K562 (cell line): ENCODE data around the gene ATP6V1F. TPM values are rescaled to one million over a fixed set of nuclear protein-coding genes. Genes with fewer than 3 reads are reported as not detected.

Source experiments
- BCOR ChIP-seq: fragments of 450-650 bp; IDR thresholded peaks from 2 replicates; pipeline ENCODE4 v1.6.1; 2016
- FOXJ3 ChIP-seq: sonication (generic); formaldehyde crosslinking; IDR thresholded peaks from 2 replicates; pipeline ENCODE4 v1.4.0; 2020; ENCODE audit warnings: mild to moderate bottlenecking, missing genetic modification reagents
- HIVEP1 ChIP-seq: fragments of 250-450 bp; sonication (Bioruptor Pico); IDR thresholded peaks from 2 replicates; pipeline ENCODE4 v1.4.0; 2020; ENCODE audit warnings: mild to moderate bottlenecking
- KAT8 ChIP-seq: fragments of 450-650 bp; IDR thresholded peaks from 2 replicates; pipeline ENCODE4 v1.6.1; 2016; ENCODE audit warnings: low read depth, mild to moderate bottlenecking
- MED1 ChIP-seq: sonication (generic); formaldehyde crosslinking; IDR thresholded peaks from 2 replicates; pipeline ENCODE4 v1.8.1; 2023; ENCODE audit warnings: missing genetic modification reagents, borderline replicate concordance
- PML ChIP-seq: IDR thresholded peaks from 2 replicates; pipeline ENCODE4 v1.6.1; 2012; ENCODE audit warnings: low read length, inconsistent platforms
- PRMT5 ChIP-seq: sonication (generic); formaldehyde crosslinking; IDR thresholded peaks from 2 replicates; pipeline ENCODE4 v1.5.0; 2020; ENCODE audit warnings: missing genetic modification reagents
- TAF1 ChIP-seq: IDR thresholded peaks from 2 replicates; pipeline ENCODE4 v1.6.1; 2011; ENCODE audit warnings: mild to moderate bottlenecking, low read length, moderate library complexity; ENCODE audit not compliant: insufficient read depth, control insufficient read depth, severe bottlenecking; ENCODE audit errors: extremely low read depth
- YBX1 ChIP-seq: fragments of 450-650 bp; IDR thresholded peaks from 2 replicates; pipeline ENCODE4 v1.7.1; 2016; ENCODE audit warnings: mild to moderate bottlenecking
- ZFP36 ChIP-seq: fragments of 150-350 bp; IDR thresholded peaks from 2 replicates; pipeline ENCODE4 v1.6.1; 2018; ENCODE audit warnings: low read length, low read depth; ENCODE audit not compliant: partially characterized antibody
- ZNF140 ChIP-seq: fragments of 250-450 bp; sonication (Bioruptor Pico); IDR thresholded peaks from 2 replicates; pipeline ENCODE4 v1.8.0; 2021; ENCODE audit warnings: moderate library complexity, mild to moderate bottlenecking, inconsistent platforms
- ZNF224 ChIP-seq: sonication (generic); formaldehyde crosslinking; IDR thresholded peaks from 2 replicates; pipeline ENCODE4 v1.8.0; 2022; ENCODE audit warnings: mild to moderate bottlenecking, missing genetic modification reagents
- ZNF589 ChIP-seq: fragments of 200-800 bp; sonication (Bioruptor generic); IDR thresholded peaks from 2 replicates; pipeline ENCODE4 v1.6.1; 2016; ENCODE audit warnings: low read depth, missing genetic modification characterization, missing compliant biosample characterization
- polyA plus RNA-seq, 8 experiments: library from polyadenylated mRNA; depleted of rRNA in 4 of 8; stranded (reverse) in 5 of 8; unstranded in 3 of 8; fragments of >200 nt; fragmentation: Nextera tagmentation in 2 of 8; fragmentation: Illumina TruSeq in 1 of 8; extraction: Ambion mirVana in 2 of 8; extraction: Trizol in 1 of 8; gene quantifications; 2 replicates each; pipeline versions ENCODE4 v1.2.1 to v1.2.3, GENCODE V29; 2011 to 2014; ENCODE audit warnings: inconsistent platforms in 1 of 8, missing spikeins in 1 of 8
- total RNA-seq, 7 experiments: library from RNA; depleted of rRNA in 6 of 7; stranded (reverse); fragments of >200 nt in 6 of 7; fragmentation: Illumina TruSeq in 2 of 7; extraction: Trizol in 2 of 7; gene quantifications; 2 replicates each; pipeline versions ENCODE4 v1.2.1 to v1.2.3, GENCODE V29; 2011 to 2021; ENCODE audit warnings: low replicate concordance in 1 of 7
- TF ChIP-seq, protein P1 (sequence below): fragments of 450-650 bp; IDR thresholded peaks from 2 replicates; pipeline ENCODE4 v1.6.1; 2014; ENCODE audit warnings: low read depth, mild to moderate bottlenecking, moderate library complexity, borderline replicate concordance
- TF ChIP-seq, protein P2 (sequence below): fragments of 250-450 bp; sonication (Bioruptor Pico); IDR thresholded peaks from 2 replicates; pipeline ENCODE4 v1.5.0; 2021; ENCODE audit warnings: mild to moderate bottlenecking, moderate library complexity
- TF ChIP-seq, protein P3 (sequence below): sonication (generic); formaldehyde crosslinking; IDR thresholded peaks from 2 replicates; pipeline ENCODE4 v1.8.0; 2022; ENCODE audit warnings: missing genetic modification reagents, mild to moderate bottlenecking, moderate library complexity, borderline replicate concordance
- TF ChIP-seq, protein P4 (sequence below): sonication (generic); formaldehyde crosslinking; IDR thresholded peaks from 2 replicates; pipeline ENCODE4 v1.4.0; 2020; ENCODE audit warnings: mild to moderate bottlenecking, missing genetic modification reagents
- TF ChIP-seq, protein P5 (sequence below): fragments of 450-650 bp; IDR thresholded peaks from 2 replicates; pipeline ENCODE4 v1.6.1; 2016; ENCODE audit warnings: antibody characterized with exemption

ATP6V1F gene
- total and polyA plus RNA-seq, 9 of the 15 experiments (the other 6 are each of a cell fraction or from before 2014, with no cell fraction given): 206 to 1,123 (median 542) TPM

DNA sequence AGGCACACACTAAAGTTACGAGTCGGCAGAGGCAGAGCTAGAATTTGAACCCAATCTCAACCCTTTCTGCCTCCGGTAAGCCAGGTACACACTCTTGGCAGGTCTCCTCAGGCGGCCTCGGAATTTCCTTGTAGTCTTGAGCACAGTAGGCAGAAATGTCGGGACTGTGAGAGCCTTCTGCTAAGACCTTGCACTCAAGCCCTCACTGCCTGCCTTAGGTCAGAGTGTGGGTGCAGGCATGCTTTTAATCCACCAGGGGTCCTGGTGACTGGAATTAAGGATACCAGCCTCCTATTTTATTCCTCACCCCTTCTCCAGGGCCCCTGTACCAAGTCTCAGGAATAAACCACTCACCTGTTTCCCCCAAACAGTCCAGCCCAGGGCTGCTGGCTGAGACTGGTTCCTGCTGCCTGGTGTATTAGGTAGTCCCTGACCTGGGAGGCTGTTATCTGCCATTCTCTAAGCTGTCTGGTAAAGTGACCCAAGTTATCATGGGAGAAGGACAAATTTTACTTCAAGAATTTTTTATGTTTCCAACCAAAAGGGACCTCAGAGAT, 855 bp downstream of the ATP6V1F start (continued):
- TF ChIP-seq TAF1 (no peak), ZNF140 (CRISPR knock-in tag) (no peak), BCOR (peak; percentile 51; the same call in 1 of the 2 replicates), ZNF589 (CRISPR knock-in tag) (no peak), KAT8 (no peak), MED1 (CRISPR knock-in tag) (no peak), PRMT5 (CRISPR knock-in tag) (no peak), HIVEP1 (CRISPR knock-in tag) (no peak), YBX1 (no peak), FOXJ3 (CRISPR knock-in tag) (no peak), ZNF224 (CRISPR knock-in tag) (no peak), ZFP36 (no peak), PML (no peak)
- TF ChIP-seq, protein P1, sequence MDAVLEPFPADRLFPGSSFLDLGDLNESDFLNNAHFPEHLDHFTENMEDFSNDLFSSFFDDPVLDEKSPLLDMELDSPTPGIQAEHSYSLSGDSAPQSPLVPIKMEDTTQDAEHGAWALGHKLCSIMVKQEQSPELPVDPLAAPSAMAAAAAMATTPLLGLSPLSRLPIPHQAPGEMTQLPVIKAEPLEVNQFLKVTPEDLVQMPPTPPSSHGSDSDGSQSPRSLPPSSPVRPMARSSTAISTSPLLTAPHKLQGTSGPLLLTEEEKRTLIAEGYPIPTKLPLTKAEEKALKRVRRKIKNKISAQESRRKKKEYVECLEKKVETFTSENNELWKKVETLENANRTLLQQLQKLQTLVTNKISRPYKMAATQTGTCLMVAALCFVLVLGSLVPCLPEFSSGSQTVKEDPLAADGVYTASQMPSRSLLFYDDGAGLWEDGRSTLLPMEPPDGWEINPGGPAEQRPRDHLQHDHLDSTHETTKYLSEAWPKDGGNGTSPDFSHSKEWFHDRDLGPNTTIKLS: no peak
- TF ChIP-seq, protein P2, sequence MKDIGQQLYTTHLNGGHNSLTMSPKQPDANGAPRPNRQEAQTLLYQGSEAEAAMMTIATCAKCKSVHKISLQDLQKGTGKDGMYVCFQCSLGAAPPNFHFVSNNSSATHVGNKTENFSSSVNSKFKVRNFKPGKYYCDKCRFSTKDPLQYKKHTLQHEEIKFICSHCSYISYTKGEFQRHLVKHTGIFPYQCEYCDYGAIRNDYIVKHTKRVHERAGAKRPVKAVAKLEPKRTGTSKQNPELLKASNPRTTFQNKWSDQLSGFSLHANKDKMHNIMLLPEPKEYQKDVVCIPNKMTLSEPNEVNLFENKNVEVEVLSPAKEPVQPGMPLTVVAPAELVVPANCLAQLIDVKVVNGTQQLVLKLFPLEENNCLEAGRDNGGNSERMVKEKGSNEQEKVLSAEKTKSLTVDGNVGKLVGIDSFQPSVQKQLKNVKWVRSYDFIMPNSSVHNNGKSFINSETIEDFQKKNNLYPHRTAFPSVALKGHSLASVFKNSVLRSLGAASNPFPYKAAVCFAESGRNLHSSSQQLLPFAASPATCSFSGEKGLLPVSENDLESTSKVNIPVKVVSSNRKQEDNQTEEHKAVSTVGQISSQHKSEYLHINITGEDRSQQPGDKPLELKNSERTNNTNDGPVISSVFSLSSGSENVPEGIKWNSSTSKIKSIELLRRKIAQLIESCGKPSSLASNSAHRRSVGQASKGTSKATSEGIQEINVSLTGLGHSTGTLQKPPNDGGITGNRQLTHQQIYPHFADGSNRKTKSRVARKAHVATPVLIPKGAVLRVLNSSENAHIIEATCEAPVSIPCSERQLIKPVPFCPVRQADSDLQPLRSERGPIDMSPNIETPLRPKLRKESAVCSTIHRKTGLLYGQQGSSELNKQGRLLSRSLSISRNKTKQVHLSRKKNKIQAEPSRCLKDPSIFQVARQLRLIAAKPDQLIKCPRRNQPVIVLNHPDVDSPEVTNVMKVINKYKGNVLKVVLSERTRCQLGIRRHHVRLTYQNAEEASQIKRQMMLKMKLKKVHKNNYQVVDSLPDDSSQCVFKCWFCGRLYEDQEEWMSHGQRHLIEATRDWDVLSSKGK: no peak
- TF ChIP-seq, protein P3, sequence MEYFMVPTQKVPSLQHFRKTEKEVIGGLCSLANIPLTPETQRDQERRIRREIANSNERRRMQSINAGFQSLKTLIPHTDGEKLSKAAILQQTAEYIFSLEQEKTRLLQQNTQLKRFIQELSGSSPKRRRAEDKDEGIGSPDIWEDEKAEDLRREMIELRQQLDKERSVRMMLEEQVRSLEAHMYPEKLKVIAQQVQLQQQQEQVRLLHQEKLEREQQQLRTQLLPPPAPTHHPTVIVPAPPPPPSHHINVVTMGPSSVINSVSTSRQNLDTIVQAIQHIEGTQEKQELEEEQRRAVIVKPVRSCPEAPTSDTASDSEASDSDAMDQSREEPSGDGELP (CRISPR knock-in tag): 0 out of 2 replicates have a peak, but pooled peaks have one; percentile 33
- TF ChIP-seq, protein P4, sequence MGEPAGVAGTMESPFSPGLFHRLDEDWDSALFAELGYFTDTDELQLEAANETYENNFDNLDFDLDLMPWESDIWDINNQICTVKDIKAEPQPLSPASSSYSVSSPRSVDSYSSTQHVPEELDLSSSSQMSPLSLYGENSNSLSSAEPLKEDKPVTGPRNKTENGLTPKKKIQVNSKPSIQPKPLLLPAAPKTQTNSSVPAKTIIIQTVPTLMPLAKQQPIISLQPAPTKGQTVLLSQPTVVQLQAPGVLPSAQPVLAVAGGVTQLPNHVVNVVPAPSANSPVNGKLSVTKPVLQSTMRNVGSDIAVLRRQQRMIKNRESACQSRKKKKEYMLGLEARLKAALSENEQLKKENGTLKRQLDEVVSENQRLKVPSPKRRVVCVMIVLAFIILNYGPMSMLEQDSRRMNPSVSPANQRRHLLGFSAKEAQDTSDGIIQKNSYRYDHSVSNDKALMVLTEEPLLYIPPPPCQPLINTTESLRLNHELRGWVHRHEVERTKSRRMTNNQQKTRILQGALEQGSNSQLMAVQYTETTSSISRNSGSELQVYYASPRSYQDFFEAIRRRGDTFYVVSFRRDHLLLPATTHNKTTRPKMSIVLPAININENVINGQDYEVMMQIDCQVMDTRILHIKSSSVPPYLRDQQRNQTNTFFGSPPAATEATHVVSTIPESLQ (CRISPR knock-in tag): no peak
- TF ChIP-seq, protein P5, sequence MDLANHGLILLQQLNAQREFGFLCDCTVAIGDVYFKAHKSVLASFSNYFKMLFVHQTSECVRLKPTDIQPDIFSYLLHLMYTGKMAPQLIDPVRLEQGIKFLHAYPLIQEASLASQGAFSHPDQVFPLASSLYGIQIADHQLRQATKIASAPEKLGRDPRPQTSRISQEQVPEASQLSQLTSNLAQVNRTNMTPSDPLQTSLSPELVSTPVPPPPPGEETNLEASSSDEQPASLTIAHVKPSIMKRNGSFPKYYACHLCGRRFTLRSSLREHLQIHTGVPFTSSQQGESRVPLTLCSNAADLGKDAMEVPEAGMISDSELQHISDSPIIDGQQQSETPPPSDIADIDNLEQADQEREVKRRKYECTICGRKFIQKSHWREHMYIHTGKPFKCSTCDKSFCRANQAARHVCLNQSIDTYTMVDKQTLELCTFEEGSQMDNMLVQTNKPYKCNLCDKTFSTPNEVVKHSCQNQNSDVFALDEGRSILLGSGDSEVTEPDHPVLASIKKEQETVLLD: 0 out of 2 replicates have a peak, but pooled peaks have one; percentile 39
